GM19035 (cell line): ENCODE measurements around the gene LMX1B.
A peak's percentile ranks its signal among the peaks of the same experiment; 100 is the strongest.
"Not testable (repeated sequence)": the region's sequence is repeated elsewhere in the genome, so short reads cannot be mapped to it uniquely, and the experiment has no call there.

Experiments used
- ATAC-seq: cut with Tn5 transposase; IDR thresholded peaks from one replicate; pipeline ENCODE4 v1.9.1; 2021; ENCODE audit not compliant: unreplicated experiment

The LMX1B gene

GRCh38 chr9:126705767-126706697, 92.3 kb downstream of the LMX1B start:
- no peak for ATAC-seq

- ATAC-seq: no peak
Observed at GRCh38 chr9:126706698-126707053, 92.9 kb downstream of the LMX1B start.

- no peak for ATAC-seq
Observed at GRCh38 chr9:126707083-126707482, 93.4 kb downstream of the LMX1B start.

GRCh38 chr9:126707712-126708111, 94.0 kb downstream of the LMX1B start:
- not testable (repeated sequence) for ATAC-seq

GRCh38 chr9:126708178-126708577, 94.5 kb downstream of the LMX1B start:
- ATAC-seq: no peak

- no peak for ATAC-seq
Observed at GRCh38 chr9:126709241-126709640, 95.5 kb downstream of the LMX1B start.

- no peak for ATAC-seq
Observed at GRCh38 chr9:126715382-126715781, 101.7 kb downstream of the LMX1B start.

- not testable (repeated sequence) for ATAC-seq
Observed at GRCh38 chr9:126717441-126717840, 103.7 kb downstream of the LMX1B start.

- ATAC-seq: no peak
Observed at GRCh38 chr9:126719618-126720031, 105.9 kb downstream of the LMX1B start.

- ATAC-seq: no peak
Observed at GRCh38 chr9:126720036-126720435, 106.3 kb downstream of the LMX1B start.

- ATAC-seq: no peak
Observed at GRCh38 chr9:126720661-126721563, 107.2 kb downstream of the LMX1B start.

- ATAC-seq: no peak
Observed at GRCh38 chr9:126721564-126721981, 107.8 kb downstream of the LMX1B start.

GRCh38 chr9:126722252-126722921, 108.7 kb downstream of the LMX1B start:
- ATAC-seq: peak; percentile 81

- ATAC-seq: peak; percentile 43
Observed at GRCh38 chr9:126722922-126723806, 109.4 kb downstream of the LMX1B start.

GRCh38 chr9:126723807-126724172, 110.1 kb downstream of the LMX1B start:
- no peak for ATAC-seq

- ATAC-seq: no peak
Observed at GRCh38 chr9:126724226-126724625, 110.5 kb downstream of the LMX1B start.

- ATAC-seq: not testable (repeated sequence)
Observed at GRCh38 chr9:126725485-126725884, 111.8 kb downstream of the LMX1B start.

- not testable (repeated sequence) for ATAC-seq
Observed at GRCh38 chr9:126728210-126728609, 114.5 kb downstream of the LMX1B start.

- ATAC-seq: not testable (repeated sequence)
Observed at GRCh38 chr9:126730592-126730991, 116.9 kb downstream of the LMX1B start.

GRCh38 chr9:126733005-126733404, 119.3 kb downstream of the LMX1B start:
- no peak for ATAC-seq
